Epithelial cell of prostate (primary cell): Measurements from ENCODE around the gene LOXL3.

Source experiments
- DNase-seq: peaks from one replicate; pipeline ENCODE4 v3.0.0-alpha.2; 2011; ENCODE audit warnings: low read depth, low spot score
- H3K27ac ChIP-seq: fragments of 450-650 bp; 2 replicates; pipeline ENCODE4 v1.5.1; 2017; ENCODE audit warnings: mild to moderate bottlenecking

LOXL3 gene

GRCh38 chr2:74529357-74530238, 24.1 kb downstream of the LOXL3 start, which contains the start of the genes AUP1 and HTRA2:
Gene AUP1 (minus strand): TSS chr2:74529706. CDS start chr2:74529629, 77 bp downstream.
Gene HTRA2 (plus strand): TSS chr2:74529933. CDS start chr2:74530007, 74 bp downstream.
- peak; percentile 96 for DNase-seq
- H3K27ac ChIP-seq: peak within 1 kb of the TSS; percentile 81

- H3K27ac ChIP-seq: peak overlapping the region; percentile 81
- no peak for DNase-seq
Observed at GRCh38 chr2:74528600-74529356, 25.0 kb downstream of the LOXL3 start.

- H3K27ac ChIP-seq: no peak overlapping the region
- no peak for DNase-seq
Observed at GRCh38 chr2:74527741-74528140, 26.0 kb downstream of the LOXL3 start.

GRCh38 chr2:74526649-74527230, 27.0 kb downstream of the LOXL3 start:
- DNase-seq: no peak
- peak overlapping the region; percentile 64 for H3K27ac ChIP-seq

GRCh38 chr2:74525717-74526648, 27.8 kb downstream of the LOXL3 start, which contains the start of gene DQX1:
Gene DQX1 (minus strand): TSS chr2:74526231. CDS start chr2:74525729, 502 bp downstream.
- H3K27ac ChIP-seq: peak within 1 kb of the TSS; percentile 64
- peak; percentile 91 for DNase-seq

GRCh38 chr2:74524955-74525716, 28.6 kb downstream of the LOXL3 start:
- DNase-seq: no peak
- peak overlapping the region; percentile 64 for H3K27ac ChIP-seq

GRCh38 chr2:74524005-74524404, 29.7 kb downstream of the LOXL3 start:
- no peak for DNase-seq
- no peak overlapping the region for H3K27ac ChIP-seq

GRCh38 chr2:74522516-74522915, 31.2 kb downstream of the LOXL3 start:
- DNase-seq: no peak
- H3K27ac ChIP-seq: no peak overlapping the region

- no peak overlapping the region for H3K27ac ChIP-seq
- DNase-seq: no peak
Observed at GRCh38 chr2:74516650-74517049, 37.1 kb downstream of the LOXL3 start.

- no peak overlapping the region for H3K27ac ChIP-seq
- no peak for DNase-seq
Observed at GRCh38 chr2:74515981-74516633, 37.6 kb downstream of the LOXL3 start.

- no peak for DNase-seq
- no peak overlapping the region for H3K27ac ChIP-seq
Observed at GRCh38 chr2:74515271-74515980, 38.3 kb downstream of the LOXL3 start.

GRCh38 chr2:74514368-74515270, 39.1 kb downstream of the LOXL3 start, which contains the start of gene TLX2:
Gene TLX2 (plus strand): TSS chr2:74514450. CDS start chr2:74514807, 357 bp downstream.
- H3K27ac ChIP-seq: no peak within 1 kb of the TSS
- no peak for DNase-seq

GRCh38 chr2:74513605-74514367, 40.0 kb downstream of the LOXL3 start:
- no peak for DNase-seq
- no peak overlapping the region for H3K27ac ChIP-seq

- no peak for DNase-seq
- no peak overlapping the region for H3K27ac ChIP-seq
Observed at GRCh38 chr2:74512744-74513604, 40.8 kb downstream of the LOXL3 start.
